H1 (cell line): ENCODE results near the gene LRRC61. TPM values are rescaled to one million over a fixed set of nuclear protein-coding genes. Genes with fewer than 3 reads are reported as not detected.

Experiments
- CTCF ChIA-PET: fragments of 300-600 bp; sonication (Branson Sonifier 250); formaldehyde crosslinking; loops from one replicate; lab custom pipeline; 2021; ENCODE audit not compliant: partially characterized antibody; lab: Charles Lee
- POLR2A ChIA-PET: fragments of 300-600 bp; sonication (Branson Sonifier 250); formaldehyde crosslinking; loops from one replicate; lab custom pipeline; 2021; ENCODE audit warnings: inconsistent platforms; ENCODE audit not compliant: partially characterized antibody; lab: Charles Lee
- DNase-seq, 2 experiments: peaks; one replicate each; pipeline versions ENCODE4 v3.0.0 to v3.0.0-alpha.2; 2010 to 2022; ENCODE audit warnings: low spot score in 2 of 2, low read depth in 1 of 2, mixed read lengths in 1 of 2
- FAIRE-seq: peaks from 2 replicates; lab custom pipeline; 2011; peaks lifted over from hg19 to GRCh38; lab: Jason Lieb, UNC
- H2AFZ ChIP-seq: 2 replicates; pipeline ENCODE4 v1.8.1; 2012; ENCODE audit warnings: low read length, inconsistent platforms
- H2AK5ac ChIP-seq: 2 replicates; pipeline ENCODE4 v1.6.1; 2013; ENCODE audit warnings: low read depth, low read length
- H2BK120ac ChIP-seq: replicated peaks from 2 replicates; pipeline ENCODE3; 2013; ENCODE audit warnings: low read depth, low read length, inconsistent platforms
- H2BK12ac ChIP-seq: 2 replicates; pipeline ENCODE4 v1.6.1; 2013; ENCODE audit warnings: low read depth, low read length
- H2BK15ac ChIP-seq: 2 replicates; pipeline ENCODE4 v1.6.1; 2013; ENCODE audit warnings: low read length
- H2BK20ac ChIP-seq: 2 replicates; pipeline ENCODE4 v1.6.1; 2013; ENCODE audit warnings: low read length
- H2BK5ac ChIP-seq: 2 replicates; pipeline ENCODE4 v1.6.1; 2013; ENCODE audit warnings: low read depth, low read length
- H3K14ac ChIP-seq: 2 replicates; pipeline ENCODE4 v1.6.1; 2013; ENCODE audit warnings: inconsistent platforms; ENCODE audit not compliant: insufficient read length
- H3K18ac ChIP-seq: 2 replicates; pipeline ENCODE4 v1.6.1; 2013; ENCODE audit warnings: low read length; ENCODE audit errors: extremely low read depth
- H3K23ac ChIP-seq: 2 replicates; pipeline ENCODE4 v1.6.1; 2013; ENCODE audit warnings: inconsistent platforms; ENCODE audit not compliant: insufficient read length
- H3K23me2 ChIP-seq: 2 replicates; pipeline ENCODE4 v1.6.1; 2013; ENCODE audit warnings: low read depth, low read length
- H3K27ac ChIP-seq: 2 replicates; pipeline ENCODE4 v1.6.1; 2011; ENCODE audit warnings: low read depth, low read length, inconsistent platforms
- H3K27me3 ChIP-seq, 4 experiments: replicated peaks in 1 of 4; 1 replicate in 1 of 4; 2 replicates in 3 of 4; pipeline versions ENCODE4 v1.6.1 to v1.8.1; 2011 to 2013; ENCODE audit warnings: low read length in 3 of 4, mild to moderate bottlenecking in 3 of 4, inconsistent platforms in 2 of 4, mixed read lengths in 2 of 4, moderate library complexity in 1 of 4; ENCODE audit not compliant: control insufficient read depth in 3 of 4, insufficient read depth in 3 of 4; ENCODE audit errors: extremely low read depth in 1 of 4
- H3K36me3 ChIP-seq, 4 experiments: 2 replicates each; pipeline versions ENCODE4 v1.6.1 to v1.8.1; 2011 to 2013; ENCODE audit warnings: mild to moderate bottlenecking in 4 of 4, low read length in 3 of 4, moderate library complexity in 2 of 4, control low read depth in 1 of 4, inconsistent platforms in 1 of 4; ENCODE audit not compliant: insufficient read depth in 4 of 4, control insufficient read depth in 2 of 4
- H3K4ac ChIP-seq: replicated peaks from 2 replicates; pipeline ENCODE3; 2013; ENCODE audit warnings: low read length, low read depth, mixed read lengths, inconsistent platforms; ENCODE audit not compliant: insufficient read length
- H3K4me1 ChIP-seq, 4 experiments: replicated peaks in 1 of 4; 1 replicate in 1 of 4; 2 replicates in 3 of 4; pipeline versions ENCODE4 v1.6.1 to v1.8.1; 2011 to 2013; ENCODE audit warnings: low read length in 3 of 4, inconsistent platforms in 2 of 4, mixed read lengths in 1 of 4; ENCODE audit not compliant: insufficient read depth in 4 of 4, control insufficient read depth in 3 of 4
- H3K4me2 ChIP-seq, 2 experiments: 2 replicates each; pipeline versions ENCODE4 v1.6.1 to v1.8.1; 2011 to 2013; ENCODE audit warnings: low read depth in 2 of 2, low read length in 2 of 2, control low read depth in 1 of 2, inconsistent platforms in 1 of 2, mild to moderate bottlenecking in 1 of 2; ENCODE audit not compliant: insufficient read depth in 1 of 2
- H3K4me3 ChIP-seq, 4 experiments: fragments of 200-600, 300-600 bp in 1 of 4; sonication (generic), shearing (Covaris generic), sonication (Bioruptor Twin) in 1 of 4; 2 replicates each; pipeline versions ENCODE4 v1.5.1 to v1.8.1; 2011 to 2016; ENCODE audit warnings: low read length in 4 of 4, low read depth in 3 of 4, control low read depth in 2 of 4, inconsistent platforms in 2 of 4, mild to moderate bottlenecking in 2 of 4, mixed read lengths in 1 of 4, moderate library complexity in 1 of 4; ENCODE audit not compliant: insufficient read depth in 2 of 4; ENCODE audit errors: extremely low read depth in 1 of 4
- H3K56ac ChIP-seq: replicated peaks from 2 replicates; pipeline ENCODE3; 2013; ENCODE audit warnings: low read depth, mild to moderate bottlenecking, mixed read lengths, low read length, inconsistent platforms; ENCODE audit not compliant: insufficient read length
- H3K79me1 ChIP-seq: 2 replicates; pipeline ENCODE4 v1.6.1; 2013; ENCODE audit warnings: low read depth, low read length, control low read depth
- H3K79me2 ChIP-seq, 2 experiments: 2 replicates each; pipeline versions ENCODE4 v1.6.1 to v1.8.1; 2012 to 2013; ENCODE audit warnings: low read length in 2 of 2, mild to moderate bottlenecking in 2 of 2, inconsistent platforms in 1 of 2; ENCODE audit not compliant: insufficient read depth in 2 of 2, control insufficient read depth in 1 of 2
- H3K9ac ChIP-seq, 4 experiments: replicated peaks in 1 of 4; 1 replicate in 1 of 4; 2 replicates in 3 of 4; pipeline versions ENCODE4 v1.6.1 to v1.8.1; 2011 to 2013; ENCODE audit warnings: low read depth in 3 of 4, low read length in 3 of 4, control low read depth in 2 of 4, mild to moderate bottlenecking in 2 of 4, moderate library complexity in 2 of 4, inconsistent platforms in 1 of 4; ENCODE audit errors: extremely low read depth in 1 of 4
- H3K9me3 ChIP-seq, 2 experiments: 2 replicates each; pipeline versions ENCODE4 v1.6.1 to v1.8.1; 2012 to 2013; ENCODE audit warnings: mild to moderate bottlenecking in 2 of 2, moderate library complexity in 2 of 2, control low read depth in 1 of 2, inconsistent platforms in 1 of 2, low read depth in 1 of 2, low read length in 1 of 2, mixed read lengths in 1 of 2; ENCODE audit not compliant: insufficient read depth in 2 of 2
- H4K20me1 ChIP-seq, 2 experiments: replicated peaks in 1 of 2; 2 replicates each; pipeline versions ENCODE3 to v1.8.1; 2011 to 2013; ENCODE audit warnings: inconsistent platforms in 2 of 2, low read length in 2 of 2, mild to moderate bottlenecking in 1 of 2; ENCODE audit not compliant: insufficient read depth in 2 of 2, control insufficient read depth in 1 of 2
- H4K5ac ChIP-seq: 2 replicates; pipeline ENCODE4 v1.6.1; 2013; ENCODE audit warnings: low read length, low read depth, mixed read lengths, inconsistent platforms; ENCODE audit not compliant: insufficient read length
- H4K8ac ChIP-seq: 2 replicates; pipeline ENCODE4 v1.8.0; 2013; ENCODE audit warnings: mild to moderate bottlenecking, moderate library complexity, low read length, inconsistent platforms; ENCODE audit not compliant: insufficient read depth; ENCODE audit errors: extremely low read depth
- H4K91ac ChIP-seq: replicated peaks from 2 replicates; pipeline ENCODE3; 2013; ENCODE audit warnings: low read length, mixed read lengths, inconsistent platforms; ENCODE audit not compliant: insufficient read length
- BRCA1 ChIP-seq: IDR thresholded peaks from 2 replicates; pipeline ENCODE4 v1.6.1; 2012; ENCODE audit warnings: low read depth, low read length, improper control_type of control experiment
- EP300 ChIP-seq, 2 experiments: IDR thresholded peaks; 1 replicate in 1 of 2; 2 replicates in 1 of 2; pipeline ENCODE4 v1.6.1; 2011 to 2012; ENCODE audit warnings: low read depth in 2 of 2, low read length in 2 of 2, mild to moderate bottlenecking in 2 of 2, borderline replicate concordance in 1 of 2, inconsistent platforms in 1 of 2, moderate library complexity in 1 of 2
- GTF2F1 ChIP-seq: IDR thresholded peaks from 2 replicates; pipeline ENCODE4 v1.6.1; 2012; ENCODE audit warnings: low read depth, low read length, improper control_type of control experiment, borderline replicate concordance
- HDAC2 ChIP-seq, 2 experiments: fragments of 300-600 bp in 1 of 2; sonication (generic) in 1 of 2; IDR thresholded peaks; 2 replicates each; pipeline ENCODE4 v1.6.1; 2011 to 2012; ENCODE audit warnings: low read depth in 2 of 2, low read length in 2 of 2, mild to moderate bottlenecking in 2 of 2, moderate library complexity in 2 of 2, borderline replicate concordance in 1 of 2, inconsistent platforms in 1 of 2
- JUN ChIP-seq: IDR thresholded peaks from 2 replicates; pipeline ENCODE4 v1.6.1; 2011; ENCODE audit warnings: low read depth, mild to moderate bottlenecking, improper control_type of control experiment, low read length
- KDM5A ChIP-seq: fragments of 200-600 bp; IDR thresholded peaks from 2 replicates; pipeline ENCODE4 v1.7.1; 2012; ENCODE audit warnings: mild to moderate bottlenecking, low read length, inconsistent platforms, mixed read lengths
- RBBP5 ChIP-seq: IDR thresholded peaks from 2 replicates; pipeline ENCODE4 v1.7.1; 2012; ENCODE audit warnings: low read depth, mild to moderate bottlenecking, inconsistent platforms, low read length, moderate library complexity, borderline replicate concordance
- TBP ChIP-seq: IDR thresholded peaks from 2 replicates; pipeline ENCODE4 v1.6.1; 2011; ENCODE audit warnings: low read depth, low read length, improper control_type of control experiment
- WGBS, 2 experiments: shearing (Covaris generic) in 1 of 2; methylation state at CpG; one replicate each; pipeline versions ENCODE4 v1.1.6 to v1.1.7; 2013 to 2015; ENCODE audit warnings: low lambda C conversion rate in 2 of 2, mixed read lengths in 2 of 2, inconsistent platforms in 1 of 2, low coverage in 1 of 2, missing lambda C conversion rate in 1 of 2; ENCODE audit not compliant: insufficient replicate concordance in 2 of 2, insufficient coverage in 1 of 2, insufficient read length in 1 of 2; ENCODE audit errors: extremely low coverage in 1 of 2, missing lambda C conversion rate in 1 of 2; 5-methylcytosine and 5-hydroxymethylcytosine counted together
- polyA plus RNA-seq, 7 experiments: library from polyadenylated mRNA; depleted of rRNA in 3 of 7; stranded (reverse) in 5 of 7; unstranded in 2 of 7; fragments of >200 nt in 5 of 7; fragments of 200-250 nt in 2 of 7; gene quantifications; 1 replicate in 5 of 7; 2 replicates in 1 of 7; 4 replicates in 1 of 7; pipeline versions ENCODE4 v1.2.1 to v1.2.3, GENCODE V29; 2011 to 2013; ENCODE audit warnings: missing spikeins in 2 of 7, mixed read lengths in 2 of 7
- total RNA-seq: library from RNA; stranded (reverse); fragmentation: NEBNext Ultra II Directional; extraction: Animal tissue kit (Norgen Biotek cat#: 25700); gene quantifications from 2 replicates; pipeline ENCODE4 v1.2.1, GENCODE V29; 2021
- TF ChIP-seq, protein P1 (sequence below): IDR thresholded peaks from 2 replicates; pipeline ENCODE4 v1.6.1; 2012; ENCODE audit warnings: inconsistent platforms

The LRRC61 gene
- total and polyA plus RNA-seq, 2 of the 8 experiments (the other 6 are each of a cell fraction or from before 2014, with no cell fraction given) = 0.73 to 44.8 TPM

DNA sequence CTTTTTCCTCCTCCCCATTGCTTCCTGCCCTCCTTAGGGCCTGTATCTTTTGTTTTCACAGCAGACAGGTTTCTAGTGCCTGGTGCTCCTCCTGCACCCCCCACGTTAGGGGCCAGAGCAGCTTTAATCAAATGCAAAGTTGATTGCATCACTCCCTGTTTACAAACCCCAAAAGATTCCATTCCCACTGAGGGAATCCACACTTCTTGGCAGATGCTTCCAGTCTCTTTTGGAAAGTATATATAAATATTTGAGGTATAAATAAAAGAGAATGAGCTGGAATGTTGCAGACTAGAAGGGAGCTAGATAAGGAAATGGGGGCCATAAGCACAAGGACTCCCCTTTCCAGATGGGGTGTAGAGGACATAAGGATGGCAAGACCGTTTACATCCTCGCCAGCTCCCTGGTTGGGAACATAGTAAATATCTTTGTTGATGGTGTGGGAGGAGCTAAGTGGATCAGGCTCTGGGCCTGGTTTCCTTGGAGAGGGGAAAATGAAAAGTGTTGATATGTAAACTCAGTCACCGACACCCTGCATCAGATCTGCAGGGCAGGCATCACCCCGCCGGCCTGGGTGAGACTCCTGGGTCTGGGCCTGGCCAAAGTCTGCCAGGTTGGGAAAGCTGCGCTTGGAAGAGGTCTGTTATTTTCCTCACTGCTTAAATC is 12.1 kb downstream of the LRRC61 start:
- Histone ChIP-seq H2AK5ac (peak overlapping the region; percentile 99; the same call in 1 of the 2 replicates), H4K91ac (peak overlapping the region; percentile 8), H2BK12ac (peak overlapping the region; percentile 99), H2BK20ac (0 out of 2 replicates have a peak overlapping the region, but pooled peaks have one; percentile 9), H4K8ac (no peak overlapping the region), H3K4ac (no peak overlapping the region), H3K18ac (peak overlapping the region; percentile 71; the same call in 1 of the 2 replicates), H3K36me3 (peaks cover 2 to 25% (median 11%) of the 10 kb centered on the region in 4 experiments; a peak in 6 of 8 replicates), H3K23ac (no peak overlapping the region), H2BK5ac (peak overlapping the region; percentile 89), H2BK15ac (no peak overlapping the region), H3K4me2 (peak overlapping the region; percentile 31 to 52; a peak in 3 of 4 replicates), H2AFZ (no peak overlapping the region), H3K79me2 (peaks cover 0 to 18% of the 10 kb centered on the region in 2 experiments; a peak in 2 of 4 replicates), H3K14ac (no peak overlapping the region), H3K9me3 (no peaks in the 10 kb centered on the region), H4K5ac (peak overlapping the region; percentile 15), H3K23me2 (peaks cover 5% of the 10 kb centered on the region; the same call in 1 of the 2 replicates), H3K9ac (no peak overlapping the region; a peak in 2 of 7 replicates), H3K4me3 (peak overlapping the region in 1 of 4 experiments; percentile 22; a peak in 1 of 8 replicates), H3K27ac (peak overlapping the region; percentile 60; the same call in 1 of the 2 replicates), H2BK120ac (no peak overlapping the region), H3K79me1 (peaks cover 6% of the 10 kb centered on the region), H3K27me3 (peaks cover 0 to 2% (median 1%) of the 10 kb centered on the region in 4 experiments; a peak in 1 of 7 replicates), H3K4me1 (peaks cover 11 to 58% (median 32%) of the 10 kb centered on the region in 4 experiments), H3K56ac (no peak overlapping the region), H4K20me1 (peaks cover 9 to 18% of the 10 kb centered on the region in 2 experiments)
- ChIA-PET CTCF (interaction anchor here (0.8 to 2.2 kb wide), 7 partner anchors 8 to 83 kb away, joined by 3 to 10 read pairs (median 3); no protein-coding TSS in a partner anchor), POLR2A (interaction anchor here (0.7 to 7.6 kb wide), 16 partner anchors 8 to 79 kb away, joined by 3 to 76 read pairs (median 4); partner anchors contain the start of genes ACTR3C, LRRC61 and REPIN1)
- peak in 1 of 2 experiments; percentile 54 for DNase-seq
- 38% methylated on average over 7 of the region's 7 CpGs; no CpG with 5 or more reads in 1 of the 2 experiments for WGBS, 2 experiments
- peak; percentile 62 for FAIRE-seq
- TF ChIP-seq BRCA1 = no peak
- peak; percentile 18; the same call in 1 of the 2 replicates for TF ChIP-seq RBBP5
- TF ChIP-seq HDAC2 (IDR thresholded peaks at IDR 0.05; ENCODE audit: borderline replicate concordance in 1 of 2, low read depth in 2 of 2, low read length in 2 of 2) = 0 out of 4 replicates have a peak, but pooled peaks of 1 of the 2 experiments have one; percentile 13
- TF ChIP-seq TBP = no peak
- TF ChIP-seq, protein P1, sequence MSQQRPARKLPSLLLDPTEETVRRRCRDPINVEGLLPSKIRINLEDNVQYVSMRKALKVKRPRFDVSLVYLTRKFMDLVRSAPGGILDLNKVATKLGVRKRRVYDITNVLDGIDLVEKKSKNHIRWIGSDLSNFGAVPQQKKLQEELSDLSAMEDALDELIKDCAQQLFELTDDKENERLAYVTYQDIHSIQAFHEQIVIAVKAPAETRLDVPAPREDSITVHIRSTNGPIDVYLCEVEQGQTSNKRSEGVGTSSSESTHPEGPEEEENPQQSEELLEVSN = no peak
- TF ChIP-seq GTF2F1 = no peak
- peak in 1 of 2 experiments; percentile 85; a peak in 1 of 3 replicates for TF ChIP-seq EP300 (IDR thresholded peaks at IDR 0.05; ENCODE audit: borderline replicate concordance in 1 of 2, low read depth in 2 of 2, low read length in 2 of 2)
- TF ChIP-seq JUN = peak; percentile 61; the same call in 1 of the 2 replicates
- no peak for TF ChIP-seq KDM5A
